ENCODE data around the gene PKNOX1.
A peak's percentile ranks its signal among the peaks of the same experiment; 100 is the strongest.
"Not testable (repeated sequence)": the region's sequence is repeated elsewhere in the genome, so short reads cannot be mapped to it uniquely, and the experiment has no call there.

Gene PKNOX1

GRCh38 chr21:42959728-42960127, 14.6 kb upstream of the PKNOX1 start:
- H3K36me3 ChIP-seq (ENCODE audit: control insufficient read depth in 2 of 2, insufficient read depth in 2 of 2, low read length in 2 of 2): no peaks in the 10 kb centered on the region
- no peak overlapping the region for H3K9ac ChIP-seq (ENCODE audit: low read length in 2 of 2)
- no peaks in the 10 kb centered on the region for H3K4me1 ChIP-seq (ENCODE audit: control insufficient read depth, insufficient read depth, low read length)
- no peaks in the 10 kb centered on the region for H3K9me3 ChIP-seq (ENCODE audit: control insufficient read depth in 2 of 2, low read length in 2 of 2)
- H3K27ac ChIP-seq (ENCODE audit: low read length): no peak overlapping the region
- no peak overlapping the region for H3K4me3 ChIP-seq (ENCODE audit: low read length in 2 of 2)
- no peaks in the 10 kb centered on the region for H3K27me3 ChIP-seq (ENCODE audit: control insufficient read depth in 1 of 2, insufficient read depth in 2 of 2, low read length in 2 of 2)

- Histone ChIP-seq H3K4me3 (ENCODE audit: low read length in 2 of 2) (no peak overlapping the region), H3K27ac (ENCODE audit: low read length) (no peak overlapping the region), H3K9me3 (ENCODE audit: control insufficient read depth in 2 of 2, low read length in 2 of 2) (no peaks in the 10 kb centered on the region), H3K27me3 (ENCODE audit: control insufficient read depth in 1 of 2, insufficient read depth in 2 of 2, low read length in 2 of 2) (no peaks in the 10 kb centered on the region), H3K4me1 (ENCODE audit: control insufficient read depth, insufficient read depth, low read length) (no peaks in the 10 kb centered on the region), H3K36me3 (ENCODE audit: control insufficient read depth in 2 of 2, insufficient read depth in 2 of 2, low read length in 2 of 2) (no peaks in the 10 kb centered on the region), H3K9ac (ENCODE audit: low read length in 2 of 2) (no peak overlapping the region)
Measured at GRCh38 chr21:42962380-42963007, 11.9 kb upstream of the PKNOX1 start.

GRCh38 chr21:42964086-42964485, 10.3 kb upstream of the PKNOX1 start:
- no peaks in the 10 kb centered on the region for H3K9me3 ChIP-seq (ENCODE audit: control insufficient read depth in 2 of 2, low read length in 2 of 2)
- no peak overlapping the region for H3K9ac ChIP-seq (ENCODE audit: low read length in 2 of 2)
- H3K4me3 ChIP-seq (ENCODE audit: low read length in 2 of 2): no peak overlapping the region
- no peaks in the 10 kb centered on the region for H3K36me3 ChIP-seq (ENCODE audit: control insufficient read depth in 2 of 2, insufficient read depth in 2 of 2, low read length in 2 of 2)
- no peak overlapping the region for H3K27ac ChIP-seq (ENCODE audit: low read length)
- no peaks in the 10 kb centered on the region for H3K27me3 ChIP-seq (ENCODE audit: control insufficient read depth in 1 of 2, insufficient read depth in 2 of 2, low read length in 2 of 2)
- H3K4me1 ChIP-seq (ENCODE audit: control insufficient read depth, insufficient read depth, low read length): no peaks in the 10 kb centered on the region

- H3K27ac ChIP-seq (ENCODE audit: low read length): no peak overlapping the region
- H3K36me3 ChIP-seq (ENCODE audit: control insufficient read depth in 2 of 2, insufficient read depth in 2 of 2, low read length in 2 of 2): no peaks in the 10 kb centered on the region
Measured at GRCh38 chr21:42964546-42965210, 9.7 kb upstream of the PKNOX1 start.

GRCh38 chr21:42965211-42965560, 9.2 kb upstream of the PKNOX1 start:
- Histone ChIP-seq H3K9me3 (ENCODE audit: control insufficient read depth in 2 of 2, low read length in 2 of 2) (no peaks in the 10 kb centered on the region), H3K4me1 (ENCODE audit: control insufficient read depth, insufficient read depth, low read length) (no peaks in the 10 kb centered on the region), H3K9ac (ENCODE audit: low read length in 2 of 2) (no peak overlapping the region), H3K4me3 (ENCODE audit: low read length in 2 of 2) (no peak overlapping the region), H3K27me3 (ENCODE audit: control insufficient read depth in 1 of 2, insufficient read depth in 2 of 2, low read length in 2 of 2) (no peaks in the 10 kb centered on the region), H3K27ac (ENCODE audit: low read length) (no peak overlapping the region), H3K36me3 (ENCODE audit: control insufficient read depth in 2 of 2, insufficient read depth in 2 of 2, low read length in 2 of 2) (no peaks in the 10 kb centered on the region)

More at GRCh38 chr21:42964546-42965210, 9.7 kb upstream of the PKNOX1 start:
- no peak overlapping the region for H3K4me3 ChIP-seq (ENCODE audit: low read length in 2 of 2)
- H3K9ac ChIP-seq (ENCODE audit: low read length in 2 of 2): no peak overlapping the region
- no peaks in the 10 kb centered on the region for H3K9me3 ChIP-seq (ENCODE audit: control insufficient read depth in 2 of 2, low read length in 2 of 2)
- H3K27me3 ChIP-seq (ENCODE audit: control insufficient read depth in 1 of 2, insufficient read depth in 2 of 2, low read length in 2 of 2): no peaks in the 10 kb centered on the region
- no peaks in the 10 kb centered on the region for H3K4me1 ChIP-seq (ENCODE audit: control insufficient read depth, insufficient read depth, low read length)

- H3K9me3 ChIP-seq (ENCODE audit: control insufficient read depth in 2 of 2, low read length in 2 of 2); H3K4me3 ChIP-seq (ENCODE audit: low read length in 2 of 2); H3K9ac ChIP-seq (ENCODE audit: low read length in 2 of 2); H3K27ac ChIP-seq (ENCODE audit: low read length); H3K4me1 ChIP-seq (ENCODE audit: control insufficient read depth, insufficient read depth, low read length); H3K27me3 ChIP-seq (ENCODE audit: control insufficient read depth in 1 of 2, insufficient read depth in 2 of 2, low read length in 2 of 2); H3K36me3 ChIP-seq (ENCODE audit: control insufficient read depth in 2 of 2, insufficient read depth in 2 of 2, low read length in 2 of 2): not testable (repeated sequence)
Measured at GRCh38 chr21:42967616-42968015, 6.7 kb upstream of the PKNOX1 start.

GRCh38 chr21:42969193-42969600, 5.2 kb upstream of the PKNOX1 start:
- Histone ChIP-seq H3K4me1 (ENCODE audit: control insufficient read depth, insufficient read depth, low read length) (peaks cover 6% of the 10 kb centered on the region), H3K27ac (ENCODE audit: low read length) (no peak overlapping the region), H3K36me3 (ENCODE audit: control insufficient read depth in 2 of 2, insufficient read depth in 2 of 2, low read length in 2 of 2) (no peaks in the 10 kb centered on the region), H3K27me3 (ENCODE audit: control insufficient read depth in 1 of 2, insufficient read depth in 2 of 2, low read length in 2 of 2) (no peaks in the 10 kb centered on the region), H3K9me3 (ENCODE audit: control insufficient read depth in 2 of 2, low read length in 2 of 2) (no peaks in the 10 kb centered on the region), H3K9ac (ENCODE audit: low read length in 2 of 2) (no peak overlapping the region), H3K4me3 (ENCODE audit: low read length in 2 of 2) (no peak overlapping the region)

GRCh38 chr21:42970946-42971653, 3.3 kb upstream of the PKNOX1 start:
- Histone ChIP-seq H3K27ac (ENCODE audit: low read length) (no peak overlapping the region), H3K9ac (ENCODE audit: low read length in 2 of 2) (no peak overlapping the region), H3K36me3 (ENCODE audit: control insufficient read depth in 2 of 2, insufficient read depth in 2 of 2, low read length in 2 of 2) (no peaks in the 10 kb centered on the region), H3K27me3 (ENCODE audit: control insufficient read depth in 1 of 2, insufficient read depth in 2 of 2, low read length in 2 of 2) (no peaks in the 10 kb centered on the region), H3K9me3 (ENCODE audit: control insufficient read depth in 2 of 2, low read length in 2 of 2) (no peaks in the 10 kb centered on the region), H3K4me1 (ENCODE audit: control insufficient read depth, insufficient read depth, low read length) (peaks cover 6% of the 10 kb centered on the region), H3K4me3 (ENCODE audit: low read length in 2 of 2) (no peak overlapping the region)

GRCh38 chr21:42971897-42972275, 2.5 kb upstream of the PKNOX1 start:
- H3K27me3 ChIP-seq (ENCODE audit: control insufficient read depth in 1 of 2, insufficient read depth in 2 of 2, low read length in 2 of 2): no peaks in the 10 kb centered on the region
- H3K9me3 ChIP-seq (ENCODE audit: control insufficient read depth in 2 of 2, low read length in 2 of 2): peaks cover 0 to under 1% of the 10 kb centered on the region in 2 donors
- H3K4me1 ChIP-seq (ENCODE audit: control insufficient read depth, insufficient read depth, low read length): peaks cover 11% of the 10 kb centered on the region
- peaks cover 0 to 1% of the 10 kb centered on the region in 2 donors for H3K36me3 ChIP-seq (ENCODE audit: control insufficient read depth in 2 of 2, insufficient read depth in 2 of 2, low read length in 2 of 2)
- H3K27ac ChIP-seq (ENCODE audit: low read length): no peak overlapping the region
- H3K4me3 ChIP-seq (ENCODE audit: low read length in 2 of 2): no peak overlapping the region
- H3K9ac ChIP-seq (ENCODE audit: low read length in 2 of 2): no peak overlapping the region

GRCh38 chr21:42973309-42973990, 912 bp upstream of the PKNOX1 start:
- peaks cover 11% of the 10 kb centered on the region for H3K4me1 ChIP-seq (ENCODE audit: control insufficient read depth, insufficient read depth, low read length)
- no peaks in the 10 kb centered on the region for H3K27me3 ChIP-seq (ENCODE audit: control insufficient read depth in 1 of 2, insufficient read depth in 2 of 2, low read length in 2 of 2)
- peak overlapping the region; percentile 81 to 83 for H3K4me3 ChIP-seq (ENCODE audit: low read length in 2 of 2)
- H3K27ac ChIP-seq (ENCODE audit: low read length): peak overlapping the region; percentile 84
- H3K9me3 ChIP-seq (ENCODE audit: control insufficient read depth in 2 of 2, low read length in 2 of 2): peaks cover 0 to 2% of the 10 kb centered on the region in 2 donors
- peaks cover 0 to 5% of the 10 kb centered on the region in 2 donors for H3K36me3 ChIP-seq (ENCODE audit: control insufficient read depth in 2 of 2, insufficient read depth in 2 of 2, low read length in 2 of 2)
- peak overlapping the region; percentile 85 to 88 for H3K9ac ChIP-seq (ENCODE audit: low read length in 2 of 2)

Measured in stomach smooth muscle (tissue), 2 donors.